Adrenal gland (tissue), 12 donors: ENCODE measurements around the gene SLC22A13. TPM values are rescaled to one million over a fixed set of nuclear protein-coding genes. Genes with fewer than 3 reads are reported as not detected.

Source experiments
- DNase-seq, 7 donors: peaks; one replicate each; pipeline ENCODE4 v3.0.0-alpha.2; 2019 to 2020
- H3K27ac ChIP-seq, 5 donors: fragments of 200-600 bp; sonication (generic) in 4 of 5; 1 replicate in 3 of 5; 2 replicates in 2 of 5; pipeline versions ENCODE4 v1.5.1 to v1.8.0; 2016 to 2020; ENCODE audit warnings: mild to moderate bottlenecking in 1 of 5
- H3K27me3 ChIP-seq: fragments of 200-600 bp; 2 replicates; pipeline ENCODE4 v1.8.0; 2021
- H3K36me3 ChIP-seq, 2 donors: fragments of 200-600 bp; replicated peaks in 1 of 2; 1 replicate in 1 of 2; 2 replicates in 1 of 2; pipeline versions ENCODE4 v1.5.1 to v1.8.0; 2018 to 2022
- H3K4me1 ChIP-seq, 2 donors: fragments of 200-600 bp; replicated peaks in 1 of 2; 1 replicate in 1 of 2; 2 replicates in 1 of 2; pipeline versions ENCODE4 v1.5.1 to v1.8.0; 2018 to 2021
- H3K4me3 ChIP-seq, 4 donors: fragments of 200-600 bp; sonication (generic) in 3 of 4; one replicate each; pipeline ENCODE4 v1.5.1; 2016 to 2018
- H3K9me3 ChIP-seq, 3 donors: fragments of 200-600 bp; sonication (generic) in 1 of 3; replicated peaks in 1 of 3; 1 replicate in 2 of 3; 2 replicates in 1 of 3; pipeline versions ENCODE4 v1.5.1 to v1.8.0; 2016 to 2021
- CTCF ChIP-seq, 6 experiments: fragments of 450-650 bp in 4 of 6; fragments of 200-600 bp in 2 of 6; sonication (generic) in 1 of 6; IDR thresholded peaks; 1 replicate in 5 of 6; 2 replicates in 1 of 6; pipeline versions ENCODE4 v1.5.1 to v1.8.0; 2016 to 2021; ENCODE audit warnings: antibody characterized with exemption in 6 of 6, mild to moderate bottlenecking in 2 of 6, moderate library complexity in 1 of 6
- POLR2A ChIP-seq, 2 donors: fragments of 450-650 bp; IDR thresholded peaks; one replicate each; pipeline ENCODE4 v1.6.1; 2017; ENCODE audit warnings: antibody characterized with exemption in 2 of 2, mild to moderate bottlenecking in 2 of 2, moderate library complexity in 1 of 2
- WGBS, 4 donors: extraction: QIAGEN DNeasy Blood & Tissue Kit in 2 of 4; methylation state at CpG; one replicate each; pipeline versions ENCODE4 v1.1.5 to v1.1.7; 2013 to 2017; 5-methylcytosine and 5-hydroxymethylcytosine counted together
- intact Hi-C, 2 donors: fragments of 100-400 bp; cut with DNase I; formaldehyde crosslinking; loops; one replicate each; pipeline versions ENCODE4 v1.14.1 to v1.15.0; 2022 to 2023
- polyA plus RNA-seq, 3 donors: library from polyadenylated mRNA; stranded (reverse); fragments of 200-250 nt in 2 of 3; fragments of 350-450 nt in 1 of 3; fragmentation: Illumina TruSeq in 1 of 3; extraction: RNeasy Lipid Tissue Mini Kit (QIAGEN cat#74804) in 1 of 3; gene quantifications; one replicate each; pipeline ENCODE4 v1.2.3, GENCODE V29; 2013 to 2014
- total RNA-seq, 9 donors: library from RNA; depleted of rRNA in 4 of 9; stranded (reverse); fragments of >200 nt in 4 of 9; fragments of 120-200 nt in 1 of 9; fragmentation: NEBNext Ultra II Directional in 1 of 9; extraction: Animal tissue kit (Norgen Biotek cat#: 25700) in 1 of 9; gene quantifications; one replicate each; pipeline versions ENCODE4 v1.1.0 to v1.2.4, GENCODE V29; 2013 to 2023
- donor health status: healthy with polysubstance abuse.
- donor health status: Bipolar disorder and iron deficiency.
- donor health status: DM: yes; HTN: yes; CAD: no.
- donor health status: DM: no; HTN: no; CAD: no.
- donor health status: DM: no; HTN: no; CAD: no.
- donor health status: DM: yes; HTN: yes; CAD: no.

Gene SLC22A13
- total and polyA plus RNA-seq, 12 donors = 0.06 to 0.42 (median 0.21) TPM; not detected in 6

GRCh38 chr3:38297537-38297936 lies 31.9 kb downstream of the SLC22A13 start:
- intact Hi-C loops = no loop called here
- Histone ChIP-seq H3K9me3 (no peaks in the 10 kb centered on the region), H3K27ac (no peak overlapping the region), H3K4me1 (no peaks in the 10 kb centered on the region), H3K36me3 (no peaks in the 10 kb centered on the region), H3K27me3 (no peaks in the 10 kb centered on the region), H3K4me3 (no peak overlapping the region)
- TF ChIP-seq CTCF (IDR thresholded peaks at IDR 0.05) (no peak), POLR2A (IDR thresholded peaks at IDR 0.05) (no peak)
- DNase-seq = no peak

- intact Hi-C loops = no loop called here
- WGBS, 4 donors = 72 to 79% (median 76%) methylated on average over 5 of the region's 5 CpGs
- Histone ChIP-seq H3K9me3 (no peaks in the 10 kb centered on the region), H3K36me3 (no peaks in the 10 kb centered on the region), H3K4me3 (no peak overlapping the region), H3K27ac (no peak overlapping the region), H3K4me1 (no peaks in the 10 kb centered on the region), H3K27me3 (no peaks in the 10 kb centered on the region)
- TF ChIP-seq CTCF (IDR thresholded peaks at IDR 0.05) (peak; percentile 34 to 71 (median 52)), POLR2A (IDR thresholded peaks at IDR 0.05) (no peak)
- no peak for DNase-seq
Measured at GRCh38 chr3:38297947-38298711, 32.5 kb downstream of the SLC22A13 start.

GRCh38 chr3:38306941-38307340 lies 41.3 kb downstream of the SLC22A13 start:
- H3K4me1 ChIP-seq = no peaks in the 10 kb centered on the region
- intact Hi-C loops = no loop called here
- no peaks in the 10 kb centered on the region for H3K36me3 ChIP-seq
- no peak for DNase-seq
- no peak overlapping the region for H3K4me3 ChIP-seq
- TF ChIP-seq POLR2A (IDR thresholded peaks at IDR 0.05) (no peak), CTCF (IDR thresholded peaks at IDR 0.05) (no peak)
- no peaks in the 10 kb centered on the region for H3K27me3 ChIP-seq
- H3K27ac ChIP-seq = no peak overlapping the region
- no peaks in the 10 kb centered on the region for H3K9me3 ChIP-seq
- WGBS, 4 donors = 89 to 100% (median 92%) methylated on average over 2 to 5 of the region's 5 CpGs

- DNase-seq = no peak
- no peaks in the 10 kb centered on the region for H3K9me3 ChIP-seq
- H3K36me3 ChIP-seq = no peaks in the 10 kb centered on the region
- H3K27ac ChIP-seq = no peak overlapping the region
- no peak overlapping the region for H3K4me3 ChIP-seq
- no peaks in the 10 kb centered on the region for H3K4me1 ChIP-seq
- TF ChIP-seq CTCF (IDR thresholded peaks at IDR 0.05) = no peak
- no peak for TF ChIP-seq POLR2A (IDR thresholded peaks at IDR 0.05)
- no peaks in the 10 kb centered on the region for H3K27me3 ChIP-seq
- intact Hi-C loops = no loop called here
- WGBS, 4 donors = 89 to 92% (median 91%) methylated on average over 6 to 12 of the region's 12 CpGs
Measured at GRCh38 chr3:38307599-38307998, 42.0 kb downstream of the SLC22A13 start.
